GM12891 (cell line): ENCODE data around the gene HDAC4.

Experiments used
- POLR2A ChIP-seq: IDR thresholded peaks from 2 replicates; pipeline ENCODE4 v1.6.1; 2011; ENCODE audit warnings: low read depth, low read length, control low read depth
- POLR2AphosphoS5 ChIP-seq: IDR thresholded peaks from 2 replicates; pipeline ENCODE4 v1.6.1; 2011; ENCODE audit warnings: low read depth, low read length, control low read depth
- TAF1 ChIP-seq: IDR thresholded peaks from 2 replicates; pipeline ENCODE4 v1.6.1; 2011; ENCODE audit warnings: low read depth, low read length, control low read depth

- TF ChIP-seq POLR2AphosphoS5 (no peak), TAF1 (no peak), POLR2A (no peak)
These were observed 254.7 kb downstream of the HDAC4 start for GRCh38 chr2:239146011-239146641.
